HCT116 (cell line): Measurements from ENCODE around the gene AVEN. TPM values are rescaled to one million over a fixed set of nuclear protein-coding genes. Genes with fewer than 3 reads are reported as not detected.

Experiments
- ATAC-seq: fragments of 200-7000 bp; cut with Tn5 transposase; 2 replicates; pipeline ENCODE4 v1.9.1; 2020; ENCODE audit warnings: mild to moderate bottlenecking, moderate library complexity
- BruUV-seq: library from RNA; stranded (reverse); fragments of 400-500 nt; replicated peaks from 2 replicates; lab custom pipeline; 2021; lab: Mats Ljungman, UMichigan
- CTCF ChIA-PET: fragments of 300-600 bp; sonication (Branson Sonifier 250); formaldehyde crosslinking; loops from one replicate; lab custom pipeline; 2021; ENCODE audit warnings: antibody characterized with exemption; lab: Charles Lee
- POLR2A ChIA-PET: fragments of 300-600, 350-600 bp; sonication (Branson Sonifier 250); formaldehyde crosslinking; loops from one replicate; lab custom pipeline; 2021; ENCODE audit warnings: antibody characterized with exemption; lab: Charles Lee
- RAD21 ChIA-PET, 2 experiments: fragments of 300-600 bp; sonication (Branson Sonifier 250); formaldehyde crosslinking; loops; one replicate each; lab custom pipeline; 2023; ENCODE audit warnings: low total read pairs in 2 of 2; ENCODE audit not compliant: uncharacterized antibody in 2 of 2, unreplicated experiment in 2 of 2, low non-redundant PET in 1 of 2; lab: Charles Lee
- DNase-seq: peaks from one replicate; pipeline ENCODE4 v3.0.0-alpha.2; 2010; ENCODE audit warnings: low read depth, low spot score
- H2AFZ ChIP-seq: fragments of 200-600 bp; shearing (Covaris generic), sonication (generic); 2 replicates; pipeline ENCODE4 v1.6.1; 2017; ENCODE audit warnings: low read depth, mixed run types, mixed read lengths, antibody characterized with exemption, low read length; ENCODE audit not compliant: poor library complexity, severe bottlenecking
- H3K27ac ChIP-seq: 2 replicates; pipeline ENCODE4 v1.5.1; 2012; ENCODE audit warnings: low read depth, low read length
- H3K27me3 ChIP-seq: fragments of 200-600 bp; sonication (generic); 2 replicates; pipeline ENCODE4 v1.6.1; 2016; ENCODE audit warnings: mixed run types, low read length, mixed read lengths; ENCODE audit not compliant: insufficient read depth
- H3K36me3 ChIP-seq, 2 experiments: fragments of 200-500 bp in 1 of 2; fragments of 200-600 bp in 1 of 2; sonication (Bioruptor generic) in 1 of 2; sonication (generic) in 1 of 2; 2 replicates each; pipeline versions ENCODE4 v1.5.1 to v1.6.1; 2014 to 2016; ENCODE audit warnings: low read length in 2 of 2, inconsistent platforms in 1 of 2, mixed read lengths in 1 of 2, mixed run types in 1 of 2; ENCODE audit not compliant: insufficient read depth in 2 of 2, control insufficient read depth in 1 of 2
- H3K4me1 ChIP-seq, 2 experiments: fragments of 200-600 bp in 1 of 2; sonication (generic) in 1 of 2; 2 replicates each; pipeline versions ENCODE4 v1.5.1 to v1.6.1; 2012 to 2017; ENCODE audit warnings: low read length in 2 of 2, inconsistent platforms in 1 of 2, mild to moderate bottlenecking in 1 of 2, mixed read lengths in 1 of 2, mixed run types in 1 of 2, moderate library complexity in 1 of 2; ENCODE audit not compliant: insufficient read depth in 2 of 2, control insufficient read depth in 1 of 2
- H3K4me2 ChIP-seq: fragments of 200-600 bp; sonication (generic); 2 replicates; pipeline ENCODE4 v1.6.1; 2017; ENCODE audit warnings: mixed run types, low read length, mixed read lengths
- H3K4me3 ChIP-seq, 2 experiments: fragments of 200-600 bp in 1 of 2; sonication (generic) in 1 of 2; replicated peaks in 1 of 2; 2 replicates each; pipeline ENCODE4 v1.5.1; 2011 to 2016; ENCODE audit warnings: low read length in 2 of 2, control low read depth in 1 of 2, low read depth in 1 of 2, mild to moderate bottlenecking in 1 of 2, mixed read lengths in 1 of 2, mixed run types in 1 of 2
- H3K79me2 ChIP-seq: fragments of 200-600 bp; sonication (generic); 2 replicates; pipeline ENCODE4 v1.6.1; 2017; ENCODE audit warnings: mild to moderate bottlenecking, mixed run types, low read length, moderate library complexity, mixed read lengths; ENCODE audit not compliant: insufficient read depth
- H3K9ac ChIP-seq: fragments of 200-600 bp; sonication (generic); 2 replicates; pipeline ENCODE4 v1.6.1; 2016; ENCODE audit warnings: low read length, mixed read lengths
- H3K9me2 ChIP-seq: fragments of 200-600 bp; sonication (generic), shearing (Covaris generic); 2 replicates; pipeline ENCODE4 v1.6.1; 2017; ENCODE audit warnings: mixed run types, mild to moderate bottlenecking, moderate library complexity; ENCODE audit not compliant: insufficient read depth
- H3K9me3 ChIP-seq, 2 experiments: fragments of 200-500 bp in 1 of 2; fragments of 200-600 bp in 1 of 2; sonication (Bioruptor generic) in 1 of 2; sonication (generic) in 1 of 2; 2 replicates each; pipeline ENCODE4 v1.6.1; 2014 to 2017; ENCODE audit warnings: low read length in 2 of 2, mixed read lengths in 2 of 2, inconsistent platforms in 1 of 2, low read depth in 1 of 2, mild to moderate bottlenecking in 1 of 2, mixed run types in 1 of 2, moderate library complexity in 1 of 2; ENCODE audit not compliant: control insufficient read depth in 1 of 2, insufficient read depth in 1 of 2
- H4K20me1 ChIP-seq: fragments of 200-600 bp; sonication (generic), shearing (Covaris generic); 2 replicates; pipeline ENCODE4 v1.6.1; 2017; ENCODE audit warnings: mixed run types, mild to moderate bottlenecking, moderate library complexity; ENCODE audit not compliant: insufficient read depth
- EGR1 ChIP-seq: IDR thresholded peaks from 2 replicates; pipeline ENCODE4 v1.6.1; 2012; ENCODE audit warnings: low read depth
- EZH2phosphoT487 ChIP-seq: fragments of 200-600 bp; IDR thresholded peaks from 2 replicates; pipeline ENCODE4 v1.6.1; 2018; ENCODE audit warnings: antibody characterized with exemption, borderline replicate concordance
- POLR2AphosphoS5 ChIP-seq: IDR thresholded peaks from 2 replicates; pipeline ENCODE4 v1.6.1; 2011; ENCODE audit warnings: mild to moderate bottlenecking, low read depth, low read length, moderate library complexity
- RAD21 ChIP-seq: IDR thresholded peaks from 2 replicates; pipeline ENCODE4 v1.6.1; 2012; ENCODE audit warnings: low read depth, mild to moderate bottlenecking
- SIN3A ChIP-seq: IDR thresholded peaks from 2 replicates; pipeline ENCODE4 v1.6.1; 2012; ENCODE audit warnings: low read depth
- TCF7L2 ChIP-seq: IDR thresholded peaks from 2 replicates; pipeline ENCODE4 v1.7.0; 2011; ENCODE audit warnings: borderline replicate concordance, inconsistent platforms; ENCODE audit not compliant: insufficient read depth, insufficient read length; ENCODE audit errors: extremely low read depth
- intact Hi-C: fragments of 100-400 bp; cut with micrococcal nuclease; formaldehyde crosslinking; loops from 2 replicates; pipeline ENCODE4 v1.10.0; 2022
- total RNA-seq: library from RNA; stranded (reverse); gene quantifications from one replicate; pipeline ENCODE4 v1.2.1, GENCODE V29; 2021; ENCODE audit not compliant: unreplicated experiment
- TF ChIP-seq, protein P1 (sequence below): IDR thresholded peaks from 2 replicates; pipeline ENCODE4 v1.6.1; 2011; ENCODE audit warnings: mild to moderate bottlenecking, low read length, moderate library complexity; ENCODE audit not compliant: insufficient replicate concordance; ENCODE audit errors: extremely low read depth
- TF ChIP-seq, protein P2 (sequence below), 3 experiments: fragments of 200-600 bp in 1 of 3; sonication (generic) in 1 of 3; IDR thresholded peaks in 2 of 3; conservative IDR thresholded peaks in 1 of 3; 2 replicates each; pipeline ENCODE4 v1.5.1; 2012 to 2017; ENCODE audit warnings: low read depth in 2 of 3, low read length in 2 of 3, antibody characterized with exemption in 1 of 3, borderline replicate concordance in 1 of 3, control low read depth in 1 of 3, mild to moderate bottlenecking in 1 of 3, mixed read lengths in 1 of 3, mixed run types in 1 of 3, moderate library complexity in 1 of 3; ENCODE audit not compliant: insufficient read depth in 1 of 3

Gene AVEN
- total RNA-seq, 1 experiment from 2014 or later, result 6.8 TPM

DNA sequence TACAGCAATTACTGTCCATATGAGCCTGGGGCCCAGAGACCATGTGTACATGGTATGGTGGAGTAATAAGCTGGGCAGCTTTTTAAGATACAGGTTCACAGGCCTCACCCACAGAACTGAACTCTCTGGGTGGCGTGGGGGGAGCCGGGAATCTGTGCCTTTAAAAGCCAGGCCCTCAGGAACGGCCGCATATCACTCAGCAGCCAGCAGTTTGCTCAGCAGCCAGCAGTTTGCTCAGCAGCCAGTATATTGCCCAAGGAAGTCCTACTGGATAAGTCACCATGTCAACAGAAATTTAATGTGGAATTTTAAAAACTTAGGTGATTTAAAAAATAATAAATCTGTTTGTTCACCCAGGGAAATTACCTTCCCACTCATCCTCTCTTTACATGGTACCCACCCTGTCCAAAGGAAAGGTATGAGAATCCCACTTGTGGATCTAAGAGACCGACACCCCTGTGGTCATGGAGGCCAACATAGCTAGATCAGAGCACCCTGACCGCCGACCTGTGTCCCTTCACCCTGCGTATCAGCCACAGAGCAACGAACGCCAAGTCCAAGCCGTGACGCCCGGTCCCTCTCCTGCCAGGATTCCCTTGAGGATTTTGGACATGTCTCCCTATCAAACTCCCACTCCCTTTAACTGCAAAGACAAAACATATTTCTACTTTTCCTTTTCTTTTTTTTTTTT, 166.4 kb downstream of the AVEN start:
- Histone ChIP-seq H3K9me3 (no peaks in the 10 kb centered on the region), H3K4me2 (no peak overlapping the region), H2AFZ (no peak overlapping the region), H3K27me3 (no peaks in the 10 kb centered on the region), H3K9ac (no peak overlapping the region), H3K9me2 (no peaks in the 10 kb centered on the region), H3K79me2 (no peaks in the 10 kb centered on the region), H3K36me3 (no peaks in the 10 kb centered on the region), H3K27ac (no peak overlapping the region), H4K20me1 (no peaks in the 10 kb centered on the region), H3K4me3 (no peak overlapping the region), H3K4me1 (no peaks in the 10 kb centered on the region)
- no TSS peak for BruUV-seq
- intact Hi-C loops, result no loop called here
- TF ChIP-seq SIN3A (no peak), RAD21 (no peak), TCF7L2 (no peak), EGR1 (no peak), EZH2phosphoT487 (no peak), POLR2AphosphoS5 (no peak)
- TF ChIP-seq, protein P1, sequence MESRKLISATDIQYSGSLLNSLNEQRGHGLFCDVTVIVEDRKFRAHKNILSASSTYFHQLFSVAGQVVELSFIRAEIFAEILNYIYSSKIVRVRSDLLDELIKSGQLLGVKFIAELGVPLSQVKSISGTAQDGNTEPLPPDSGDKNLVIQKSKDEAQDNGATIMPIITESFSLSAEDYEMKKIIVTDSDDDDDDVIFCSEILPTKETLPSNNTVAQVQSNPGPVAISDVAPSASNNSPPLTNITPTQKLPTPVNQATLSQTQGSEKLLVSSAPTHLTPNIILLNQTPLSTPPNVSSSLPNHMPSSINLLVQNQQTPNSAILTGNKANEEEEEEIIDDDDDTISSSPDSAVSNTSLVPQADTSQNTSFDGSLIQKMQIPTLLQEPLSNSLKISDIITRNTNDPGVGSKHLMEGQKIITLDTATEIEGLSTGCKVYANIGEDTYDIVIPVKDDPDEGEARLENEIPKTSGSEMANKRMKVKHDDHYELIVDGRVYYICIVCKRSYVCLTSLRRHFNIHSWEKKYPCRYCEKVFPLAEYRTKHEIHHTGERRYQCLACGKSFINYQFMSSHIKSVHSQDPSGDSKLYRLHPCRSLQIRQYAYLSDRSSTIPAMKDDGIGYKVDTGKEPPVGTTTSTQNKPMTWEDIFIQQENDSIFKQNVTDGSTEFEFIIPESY, result no peak
- TF ChIP-seq, protein P2, sequence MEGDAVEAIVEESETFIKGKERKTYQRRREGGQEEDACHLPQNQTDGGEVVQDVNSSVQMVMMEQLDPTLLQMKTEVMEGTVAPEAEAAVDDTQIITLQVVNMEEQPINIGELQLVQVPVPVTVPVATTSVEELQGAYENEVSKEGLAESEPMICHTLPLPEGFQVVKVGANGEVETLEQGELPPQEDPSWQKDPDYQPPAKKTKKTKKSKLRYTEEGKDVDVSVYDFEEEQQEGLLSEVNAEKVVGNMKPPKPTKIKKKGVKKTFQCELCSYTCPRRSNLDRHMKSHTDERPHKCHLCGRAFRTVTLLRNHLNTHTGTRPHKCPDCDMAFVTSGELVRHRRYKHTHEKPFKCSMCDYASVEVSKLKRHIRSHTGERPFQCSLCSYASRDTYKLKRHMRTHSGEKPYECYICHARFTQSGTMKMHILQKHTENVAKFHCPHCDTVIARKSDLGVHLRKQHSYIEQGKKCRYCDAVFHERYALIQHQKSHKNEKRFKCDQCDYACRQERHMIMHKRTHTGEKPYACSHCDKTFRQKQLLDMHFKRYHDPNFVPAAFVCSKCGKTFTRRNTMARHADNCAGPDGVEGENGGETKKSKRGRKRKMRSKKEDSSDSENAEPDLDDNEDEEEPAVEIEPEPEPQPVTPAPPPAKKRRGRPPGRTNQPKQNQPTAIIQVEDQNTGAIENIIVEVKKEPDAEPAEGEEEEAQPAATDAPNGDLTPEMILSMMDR (IDR thresholded peaks at IDR 0.05 in 2 of 3, conservative IDR thresholded peaks at IDR 0.05 in 1 of 3; ENCODE audit: borderline replicate concordance in 1 of 3, insufficient read depth in 1 of 3, low read depth in 2 of 3, low read length in 2 of 3), result no peak
- CTCF ChIA-PET, result interaction anchor here (0.5 kb wide), 1 partner anchor 1880 kb away, joined by 3 read pairs; no protein-coding TSS in a partner anchor
- DNase-seq, result no peak
- ATAC-seq, result no peak
- POLR2A ChIA-PET, result no interaction called here
- RAD21 ChIA-PET, result no interaction called here
